GM18505 (cell line): ENCODE data around the gene RAD51AP1.

Experiments
- ATAC-seq: cut with Tn5 transposase; IDR thresholded peaks from one replicate; pipeline ENCODE4 v1.9.1; 2021; ENCODE audit not compliant: unreplicated experiment
- POLR2A ChIP-seq: IDR thresholded peaks from 4 replicates; pipeline ENCODE4 v1.6.1; 2011; ENCODE audit warnings: borderline replicate concordance; ENCODE audit not compliant: insufficient read depth, insufficient read length; ENCODE audit errors: extremely low read depth

Gene RAD51AP1

GRCh38 chr12:4562034-4562657, 23.5 kb downstream of the RAD51AP1 start, which contains the start of gene DYRK4:
Gene DYRK4, plus strand, starts transcription at chr12:4562208. Its CDS starts 38 bp downstream, at chr12:4562246.
- no peak for ATAC-seq
- TF ChIP-seq POLR2A, result no peak

DNA sequence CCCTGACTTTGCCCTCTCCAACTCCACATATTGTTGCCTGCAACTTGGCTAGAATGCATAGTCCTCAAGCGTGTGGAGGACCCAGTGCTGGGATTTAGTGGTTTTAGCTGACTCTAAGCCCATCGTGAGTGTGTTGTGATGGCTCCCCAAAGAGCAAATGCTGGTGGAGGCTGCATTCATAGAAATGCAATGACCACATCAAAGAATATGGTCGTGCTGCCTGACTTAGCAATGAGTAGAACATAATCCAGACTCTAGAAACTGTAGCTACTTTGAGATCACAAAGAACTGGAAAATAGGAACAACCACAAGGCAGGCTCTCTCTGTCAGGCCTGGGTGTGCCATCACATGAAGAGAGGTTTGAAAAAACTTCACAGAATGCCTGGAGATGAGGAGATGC, 24.6 kb downstream of the RAD51AP1 start:
- no peak for TF ChIP-seq POLR2A
- ATAC-seq, result no peak

GRCh38 chr12:4564818-4565217, 26.1 kb downstream of the RAD51AP1 start:
- ATAC-seq, result no peak

DNA sequence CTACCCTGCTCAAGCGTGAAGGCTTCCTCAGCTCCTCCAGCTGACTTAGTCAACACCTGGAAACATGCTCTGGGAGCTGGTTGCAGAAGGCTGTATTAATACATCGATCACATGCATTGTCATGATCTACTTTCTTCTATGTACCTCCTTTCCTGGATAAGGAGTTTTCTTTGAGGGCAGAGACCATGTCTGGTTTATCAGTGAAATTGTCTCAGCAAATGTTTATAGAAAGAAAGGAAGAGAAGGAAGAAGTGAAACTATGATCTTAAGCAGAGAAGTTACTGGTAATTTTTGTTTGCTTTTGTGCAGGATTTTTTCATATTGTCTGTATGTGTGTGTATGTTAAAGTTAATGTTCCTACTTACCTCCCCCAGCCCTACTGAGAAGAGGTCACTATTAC, 27.8 kb downstream of the RAD51AP1 start:
- no peak for TF ChIP-seq POLR2A
- peak; percentile 6 for ATAC-seq

More at GRCh38 chr12:4564818-4565217, 26.1 kb downstream of the RAD51AP1 start:
- no peak for TF ChIP-seq POLR2A

DNA sequence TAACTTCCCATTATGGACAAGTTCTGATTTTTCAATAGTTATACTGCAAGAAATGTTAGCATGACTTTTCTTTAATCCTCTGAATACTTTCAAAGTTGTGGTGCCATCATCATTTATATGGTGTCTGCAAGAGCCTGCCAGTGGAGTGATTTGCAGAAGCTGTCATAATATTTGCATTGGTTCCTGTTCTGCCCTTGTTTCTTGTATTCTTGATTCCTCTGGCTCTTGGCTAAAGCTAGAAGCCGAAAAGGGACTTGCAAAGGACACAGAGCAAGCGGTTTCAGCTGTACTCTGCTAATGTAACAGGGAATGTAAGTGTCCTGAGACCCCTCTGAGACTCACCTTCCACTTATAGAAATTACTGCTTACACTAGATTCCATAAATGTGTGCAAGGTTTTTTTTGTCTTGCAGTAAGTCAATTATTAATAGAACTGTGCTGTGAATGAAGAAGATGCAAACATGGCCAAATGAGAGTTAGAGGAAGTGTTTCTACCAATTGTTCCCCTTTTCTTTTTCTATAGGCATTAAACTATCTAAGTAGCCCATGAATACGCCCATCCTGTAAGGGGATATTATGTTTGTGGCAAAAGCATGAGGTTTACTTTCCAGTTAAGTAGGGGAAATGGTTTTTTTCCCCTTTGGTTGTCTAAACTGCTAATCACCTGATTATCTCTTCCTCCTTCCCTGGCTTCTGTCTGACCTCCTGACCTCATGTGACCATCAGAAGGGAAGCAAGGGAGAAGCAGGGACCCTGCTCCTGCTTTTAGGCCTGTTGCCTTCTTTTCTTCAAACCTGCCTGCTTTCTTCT, 28.6 kb downstream of the RAD51AP1 start:
- ATAC-seq, result peak; percentile 68
- TF ChIP-seq POLR2A, result no peak

DNA sequence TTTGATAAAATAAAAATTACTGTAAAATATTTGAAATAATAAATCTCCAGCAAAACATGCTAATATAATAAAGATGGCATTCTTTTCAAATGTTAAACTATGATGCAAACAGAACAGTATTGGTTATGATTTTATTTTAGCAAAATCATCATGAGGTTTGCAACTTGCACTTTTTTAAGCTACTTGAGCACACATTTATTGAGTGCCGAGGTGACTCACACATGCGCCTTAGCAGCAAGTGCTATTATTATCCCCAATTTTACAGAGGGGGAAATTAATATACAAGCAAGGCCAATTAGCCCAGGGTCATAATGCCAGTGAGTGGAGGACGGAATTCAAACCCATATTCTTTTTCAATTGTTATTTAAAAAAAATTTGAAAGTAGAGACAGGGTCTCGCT, 30.6 kb downstream of the RAD51AP1 start:
- TF ChIP-seq POLR2A, result no peak
- ATAC-seq, result no peak

DNA sequence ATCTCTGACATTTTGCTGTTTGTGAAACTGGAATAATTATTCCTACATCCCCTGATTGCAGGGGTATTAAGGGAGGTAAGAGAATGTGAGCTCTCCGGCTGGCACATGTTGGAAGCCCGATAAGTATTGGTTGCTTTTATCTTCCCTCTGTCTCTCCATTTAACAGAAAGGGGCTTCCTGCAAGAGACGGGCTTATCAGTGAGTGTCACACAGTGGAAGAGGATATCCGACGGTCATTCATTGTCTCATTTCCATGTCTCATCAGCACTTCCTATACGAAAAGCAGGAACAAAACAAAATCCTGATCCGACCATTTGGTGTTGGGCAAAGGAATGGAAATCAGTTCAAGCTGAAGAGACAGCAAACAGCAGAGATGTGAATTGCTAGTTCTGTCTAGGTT, 34.0 kb downstream of the RAD51AP1 start:
- no peak for TF ChIP-seq POLR2A
- ATAC-seq, result no peak

- TF ChIP-seq POLR2A, result no peak
- ATAC-seq, result no peak
These were observed 40.8 kb downstream of the RAD51AP1 start for GRCh38 chr12:4579305-4580102.

DNA sequence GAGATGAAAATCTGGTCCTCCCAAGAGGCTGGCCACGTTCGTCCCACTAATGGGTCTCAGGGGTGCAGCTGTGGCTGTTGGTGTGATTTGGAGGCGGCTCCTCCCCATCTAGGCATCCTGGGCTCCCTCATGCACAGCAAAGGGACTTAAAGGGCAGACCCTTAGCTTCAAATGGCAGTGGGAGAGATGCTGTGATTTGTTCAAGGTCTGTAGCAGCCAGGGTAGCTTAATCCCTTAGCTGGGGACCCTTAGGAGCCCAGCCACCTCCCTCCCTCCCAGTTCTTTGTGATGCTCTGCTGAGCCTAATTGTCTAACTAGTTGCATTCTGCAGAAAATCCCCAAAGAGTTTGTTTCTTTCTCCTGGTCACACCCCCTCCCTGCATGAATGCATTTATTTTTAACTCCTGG, 41.6 kb downstream of the RAD51AP1 start:
- no peak for TF ChIP-seq POLR2A
- no peak for ATAC-seq

- ATAC-seq, result no peak
- no peak for TF ChIP-seq POLR2A
These were observed 45.6 kb downstream of the RAD51AP1 start for GRCh38 chr12:4584281-4584680.

DNA sequence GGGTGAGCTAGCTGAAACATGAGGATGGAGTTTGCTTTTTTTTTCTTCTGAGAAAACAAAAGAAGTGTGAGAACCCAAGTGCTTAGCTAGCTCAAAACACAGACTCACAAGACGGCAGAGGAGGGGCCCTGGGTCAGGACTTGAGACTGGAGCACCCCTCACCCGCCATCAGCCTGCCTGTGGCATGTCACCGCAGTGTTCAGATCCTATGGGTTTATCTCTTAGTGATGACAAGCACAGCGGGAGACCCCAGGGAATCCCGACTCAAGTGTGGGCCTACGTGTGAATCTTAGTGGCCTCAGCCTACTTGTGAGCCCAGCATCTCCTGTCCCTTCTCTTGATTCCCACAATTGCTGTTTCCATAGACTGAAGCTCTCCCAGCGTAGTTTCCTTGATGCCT, 46.2 kb downstream of the RAD51AP1 start:
- TF ChIP-seq POLR2A, result no peak
- ATAC-seq, result no peak

DNA sequence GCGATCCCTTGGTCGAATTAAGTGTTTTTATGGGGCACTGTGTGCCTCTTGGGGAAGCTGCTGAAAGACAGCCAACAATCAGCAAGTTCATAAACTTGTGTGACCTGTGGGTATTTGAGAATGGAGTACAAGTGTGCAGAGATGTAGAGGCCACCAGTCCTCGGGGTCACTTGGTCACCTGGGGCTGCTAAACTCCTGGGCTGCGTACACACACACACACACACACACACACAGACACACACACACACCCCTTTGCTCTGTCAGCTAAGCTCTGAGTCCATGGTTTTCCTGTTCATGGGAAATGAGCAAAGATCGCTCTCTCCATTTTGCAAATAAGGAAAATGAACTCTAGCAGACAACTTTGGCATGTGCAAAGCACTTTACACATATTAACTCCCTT, 47.8 kb downstream of the RAD51AP1 start:
- ATAC-seq, result no peak
- TF ChIP-seq POLR2A, result no peak

DNA sequence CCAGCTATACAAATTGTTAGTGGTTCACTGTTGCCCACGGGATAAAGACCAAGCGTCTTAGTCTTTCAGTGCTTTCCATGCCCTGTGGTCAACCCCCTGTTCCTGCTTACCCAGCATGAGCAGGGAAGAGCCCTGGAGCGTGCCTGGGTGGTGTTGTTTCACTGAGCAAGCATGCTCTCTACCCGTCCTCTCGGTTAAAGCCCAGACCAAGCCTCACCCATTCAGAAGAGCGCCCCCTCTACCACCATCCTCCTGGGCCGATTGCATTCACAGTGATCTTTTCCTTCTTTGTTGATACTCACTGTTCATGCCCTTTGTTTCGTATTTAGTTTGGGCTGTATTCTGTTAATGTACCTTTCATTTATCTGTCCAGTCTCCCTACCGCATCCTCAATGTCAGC, 48.4 kb downstream of the RAD51AP1 start:
- no peak for ATAC-seq
- no peak for TF ChIP-seq POLR2A
